ENCODE results near the gene BNIP5. TPM values are rescaled to one million over a fixed set of nuclear protein-coding genes. Genes with fewer than 3 reads are reported as not detected.

BNIP5 gene
- total RNA-seq, 2 experiments from 2014 or later = not detected

GRCh38 chr6:36285187-36285671 lies 51.5 kb downstream of the BNIP5 start:
- H3K36me3 Mint-ChIP-seq (ENCODE audit: low read depth) = no peaks in the 10 kb centered on the region
- ATAC-seq (no peak), DNase-seq (no peak)
- peaks cover 11% of the 10 kb centered on the region for H3K4me1 Mint-ChIP-seq (ENCODE audit: low read depth)
- peaks cover 46% of the 10 kb centered on the region for H3K27me3 Mint-ChIP-seq (ENCODE audit: low read depth)
- no peak overlapping the region for H3K27ac Mint-ChIP-seq
- no peak overlapping the region for H3K4me3 Mint-ChIP-seq
- H3K9me3 Mint-ChIP-seq (ENCODE audit: insufficient read depth) = no peaks in the 10 kb centered on the region
- CTCF ChIA-PET = interaction anchor here (1.6 kb wide), 1 partner anchor 17 kb away, joined by 6 read pairs; no protein-coding TSS in a partner anchor
- POLR2A ChIA-PET = no interaction called here

GRCh38 chr6:36284359-36284758 lies 52.3 kb downstream of the BNIP5 start:
- Mint-ChIP-seq H3K27ac (no peak overlapping the region), H3K36me3 (ENCODE audit: low read depth) (no peaks in the 10 kb centered on the region), H3K4me1 (ENCODE audit: low read depth) (peaks cover 11% of the 10 kb centered on the region), H3K9me3 (ENCODE audit: insufficient read depth) (no peaks in the 10 kb centered on the region), H3K4me3 (no peak overlapping the region), H3K27me3 (ENCODE audit: low read depth) (peaks cover 50% of the 10 kb centered on the region)
- no peak for DNase-seq
- no peak for ATAC-seq
- CTCF ChIA-PET = no interaction called here
- POLR2A ChIA-PET = no interaction called here

GRCh38 chr6:36283608-36284007 lies 53.1 kb downstream of the BNIP5 start:
- Mint-ChIP-seq H3K4me3 (no peak overlapping the region), H3K4me1 (ENCODE audit: low read depth) (peaks cover 11% of the 10 kb centered on the region), H3K9me3 (ENCODE audit: insufficient read depth) (no peaks in the 10 kb centered on the region), H3K27me3 (ENCODE audit: low read depth) (peaks cover 46% of the 10 kb centered on the region), H3K36me3 (ENCODE audit: low read depth) (no peaks in the 10 kb centered on the region), H3K27ac (no peak overlapping the region)
- CTCF ChIA-PET = interaction anchor here (1.2 to 2.3 kb wide), 2 partner anchors 19 to 58 kb away, joined by 3 to 12 read pairs; no protein-coding TSS in a partner anchor
- no peak for ATAC-seq
- POLR2A ChIA-PET = no interaction called here
- DNase-seq = no peak

GRCh38 chr6:36280983-36281382 lies 55.7 kb downstream of the BNIP5 start:
- H3K9me3 Mint-ChIP-seq (ENCODE audit: insufficient read depth) = no peaks in the 10 kb centered on the region
- H3K4me1 Mint-ChIP-seq (ENCODE audit: low read depth) = no peaks in the 10 kb centered on the region
- H3K27me3 Mint-ChIP-seq (ENCODE audit: low read depth) = peaks cover 51% of the 10 kb centered on the region
- DNase-seq (no peak), ATAC-seq (no peak)
- H3K27ac Mint-ChIP-seq = no peak overlapping the region
- ChIA-PET POLR2A (no interaction called here), CTCF (interaction anchor here (2.3 kb wide), 1 partner anchor 21 kb away, joined by 8 read pairs; no protein-coding TSS in a partner anchor)
- H3K4me3 Mint-ChIP-seq = no peak overlapping the region
- no peaks in the 10 kb centered on the region for H3K36me3 Mint-ChIP-seq (ENCODE audit: low read depth)

GRCh38 chr6:36280467-36280866 lies 56.2 kb downstream of the BNIP5 start:
- Mint-ChIP-seq H3K4me1 (ENCODE audit: low read depth) (no peaks in the 10 kb centered on the region), H3K36me3 (ENCODE audit: low read depth) (no peaks in the 10 kb centered on the region), H3K27ac (no peak overlapping the region), H3K4me3 (no peak overlapping the region), H3K9me3 (ENCODE audit: insufficient read depth) (no peaks in the 10 kb centered on the region), H3K27me3 (ENCODE audit: low read depth) (peaks cover 46% of the 10 kb centered on the region)
- ChIA-PET POLR2A (no interaction called here), CTCF (interaction anchor here (2.3 kb wide), 1 partner anchor 22 kb away, joined by 8 read pairs; no protein-coding TSS in a partner anchor)
- DNase-seq (no peak), ATAC-seq (no peak)

GRCh38 chr6:36277946-36278470 lies 58.7 kb downstream of the BNIP5 start:
- no peak overlapping the region for H3K4me3 Mint-ChIP-seq
- ChIA-PET CTCF (no interaction called here), POLR2A (no interaction called here)
- peaks cover 37% of the 10 kb centered on the region for H3K27me3 Mint-ChIP-seq (ENCODE audit: low read depth)
- no peaks in the 10 kb centered on the region for H3K4me1 Mint-ChIP-seq (ENCODE audit: low read depth)
- H3K36me3 Mint-ChIP-seq (ENCODE audit: low read depth) = no peaks in the 10 kb centered on the region
- no peak for ATAC-seq
- H3K27ac Mint-ChIP-seq = no peak overlapping the region
- DNase-seq = no peak
- no peaks in the 10 kb centered on the region for H3K9me3 Mint-ChIP-seq (ENCODE audit: insufficient read depth)

GRCh38 chr6:36276581-36277536 lies 59.8 kb downstream of the BNIP5 start:
- H3K4me1 Mint-ChIP-seq (ENCODE audit: low read depth) = no peaks in the 10 kb centered on the region
- ChIA-PET POLR2A (no interaction called here), CTCF (no interaction called here)
- no peaks in the 10 kb centered on the region for H3K9me3 Mint-ChIP-seq (ENCODE audit: insufficient read depth)
- H3K4me3 Mint-ChIP-seq = no peak overlapping the region
- DNase-seq = no peak
- peaks cover 37% of the 10 kb centered on the region for H3K27me3 Mint-ChIP-seq (ENCODE audit: low read depth)
- no peaks in the 10 kb centered on the region for H3K36me3 Mint-ChIP-seq (ENCODE audit: low read depth)
- no peak for ATAC-seq
- H3K27ac Mint-ChIP-seq = no peak overlapping the region

- Mint-ChIP-seq H3K27me3 (ENCODE audit: low read depth) (peaks cover 25% of the 10 kb centered on the region), H3K4me3 (no peak overlapping the region), H3K36me3 (ENCODE audit: low read depth) (no peaks in the 10 kb centered on the region), H3K9me3 (ENCODE audit: insufficient read depth) (no peaks in the 10 kb centered on the region), H3K27ac (no peak overlapping the region), H3K4me1 (ENCODE audit: low read depth) (no peaks in the 10 kb centered on the region)
- DNase-seq (no peak), ATAC-seq (no peak)
- POLR2A ChIA-PET = no interaction called here
- CTCF ChIA-PET = no interaction called here
These were observed 62.7 kb downstream of the BNIP5 start for GRCh38 chr6:36273802-36274514.

GRCh38 chr6:36273067-36273466 lies 63.6 kb downstream of the BNIP5 start:
- peaks cover 22% of the 10 kb centered on the region for H3K27me3 Mint-ChIP-seq (ENCODE audit: low read depth)
- H3K4me1 Mint-ChIP-seq (ENCODE audit: low read depth) = no peaks in the 10 kb centered on the region
- no peak for ATAC-seq
- H3K27ac Mint-ChIP-seq = no peak overlapping the region
- ChIA-PET POLR2A (no interaction called here), CTCF (no interaction called here)
- no peaks in the 10 kb centered on the region for H3K9me3 Mint-ChIP-seq (ENCODE audit: insufficient read depth)
- no peak for DNase-seq
- H3K4me3 Mint-ChIP-seq = no peak overlapping the region
- no peaks in the 10 kb centered on the region for H3K36me3 Mint-ChIP-seq (ENCODE audit: low read depth)

GRCh38 chr6:36272234-36272633 lies 64.5 kb downstream of the BNIP5 start:
- CTCF ChIA-PET = interaction anchor here (1.3 kb wide), 1 partner anchor 69 kb away, joined by 5 read pairs; no protein-coding TSS in a partner anchor
- peaks cover 20% of the 10 kb centered on the region for H3K27me3 Mint-ChIP-seq (ENCODE audit: low read depth)
- ATAC-seq = no peak

GRCh38 chr6:36269834-36270705 lies 66.6 kb downstream of the BNIP5 start, which contains the start of gene PNPLA1:
TSS of gene PNPLA1 (plus strand) at chr6:36270060. CDS start at chr6:36270460, 400 bp downstream.
- no peak within 1 kb of the TSS for H3K4me3 Mint-ChIP-seq
- ChIA-PET CTCF (interaction anchor here (1.3 kb wide), 1 partner anchor 32 kb away, joined by 3 read pairs; no protein-coding TSS in a partner anchor), POLR2A (no interaction called here)
- ATAC-seq = no peak
- H3K27me3 Mint-ChIP-seq (ENCODE audit: low read depth) = peaks cover 14% of the 10 kb centered on the region
- no peaks in the 10 kb centered on the region for H3K9me3 Mint-ChIP-seq (ENCODE audit: insufficient read depth)
- no peaks in the 10 kb centered on the region for H3K36me3 Mint-ChIP-seq (ENCODE audit: low read depth)
- DNase-seq = no peak
- H3K4me1 Mint-ChIP-seq (ENCODE audit: low read depth) = no peaks in the 10 kb centered on the region
- H3K27ac Mint-ChIP-seq = no peak within 1 kb of the TSS

More at GRCh38 chr6:36272234-36272633, 64.5 kb downstream of the BNIP5 start:
- DNase-seq = no peak
- Mint-ChIP-seq H3K4me1 (ENCODE audit: low read depth) (no peaks in the 10 kb centered on the region), H3K36me3 (ENCODE audit: low read depth) (no peaks in the 10 kb centered on the region), H3K27ac (no peak overlapping the region), H3K9me3 (ENCODE audit: insufficient read depth) (no peaks in the 10 kb centered on the region), H3K4me3 (no peak overlapping the region)
- POLR2A ChIA-PET = no interaction called here

Measured in activated CD8-positive, alpha-beta T cell treated with anti-CD3 and anti-CD28 coated beads, Interleukin-2, amount 10 ng/mL, durations not matched to agents 7 days and 5 days (primary cell).